22Rv1 (cell line): ENCODE measurements around the gene AUTS2.

ENCODE experiments used
- H3K27ac ChIP-seq: fragments of 450-650 bp; 2 replicates; pipeline ENCODE4 v1.5.1; 2017
- ZFX ChIP-seq: fragments of 450-650 bp; IDR thresholded peaks from 2 replicates; pipeline ENCODE4 v1.6.1; 2017; ENCODE audit warnings: antibody characterized with exemption, borderline replicate concordance
- TF ChIP-seq, protein P1 (sequence below): fragments of 450-650 bp; IDR thresholded peaks from 2 replicates; pipeline ENCODE4 v1.5.1; 2017; ENCODE audit warnings: mild to moderate bottlenecking

AUTS2 gene

DNA sequence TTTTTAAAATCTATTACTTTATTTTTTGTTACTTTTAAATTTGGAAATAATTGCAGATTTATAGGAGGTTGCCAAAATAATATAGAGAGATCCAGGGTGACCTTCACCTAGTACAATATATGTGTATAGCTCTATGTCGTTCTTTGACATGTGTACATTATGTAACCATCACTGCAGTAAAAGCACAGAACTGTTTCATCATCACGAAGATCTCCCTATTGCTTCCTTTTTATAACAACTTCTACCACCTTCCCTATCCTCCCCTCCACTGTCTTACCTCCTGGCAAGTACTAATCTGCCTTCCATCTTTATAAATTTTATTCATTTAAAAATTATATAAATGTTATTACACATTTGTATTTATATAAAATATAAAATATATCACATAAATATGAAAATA is 251.0 kb downstream of the AUTS2 start:
- H3K27ac ChIP-seq: no peak overlapping the region
- TF ChIP-seq, protein P1, sequence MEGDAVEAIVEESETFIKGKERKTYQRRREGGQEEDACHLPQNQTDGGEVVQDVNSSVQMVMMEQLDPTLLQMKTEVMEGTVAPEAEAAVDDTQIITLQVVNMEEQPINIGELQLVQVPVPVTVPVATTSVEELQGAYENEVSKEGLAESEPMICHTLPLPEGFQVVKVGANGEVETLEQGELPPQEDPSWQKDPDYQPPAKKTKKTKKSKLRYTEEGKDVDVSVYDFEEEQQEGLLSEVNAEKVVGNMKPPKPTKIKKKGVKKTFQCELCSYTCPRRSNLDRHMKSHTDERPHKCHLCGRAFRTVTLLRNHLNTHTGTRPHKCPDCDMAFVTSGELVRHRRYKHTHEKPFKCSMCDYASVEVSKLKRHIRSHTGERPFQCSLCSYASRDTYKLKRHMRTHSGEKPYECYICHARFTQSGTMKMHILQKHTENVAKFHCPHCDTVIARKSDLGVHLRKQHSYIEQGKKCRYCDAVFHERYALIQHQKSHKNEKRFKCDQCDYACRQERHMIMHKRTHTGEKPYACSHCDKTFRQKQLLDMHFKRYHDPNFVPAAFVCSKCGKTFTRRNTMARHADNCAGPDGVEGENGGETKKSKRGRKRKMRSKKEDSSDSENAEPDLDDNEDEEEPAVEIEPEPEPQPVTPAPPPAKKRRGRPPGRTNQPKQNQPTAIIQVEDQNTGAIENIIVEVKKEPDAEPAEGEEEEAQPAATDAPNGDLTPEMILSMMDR: no peak
- no peak for TF ChIP-seq ZFX

DNA sequence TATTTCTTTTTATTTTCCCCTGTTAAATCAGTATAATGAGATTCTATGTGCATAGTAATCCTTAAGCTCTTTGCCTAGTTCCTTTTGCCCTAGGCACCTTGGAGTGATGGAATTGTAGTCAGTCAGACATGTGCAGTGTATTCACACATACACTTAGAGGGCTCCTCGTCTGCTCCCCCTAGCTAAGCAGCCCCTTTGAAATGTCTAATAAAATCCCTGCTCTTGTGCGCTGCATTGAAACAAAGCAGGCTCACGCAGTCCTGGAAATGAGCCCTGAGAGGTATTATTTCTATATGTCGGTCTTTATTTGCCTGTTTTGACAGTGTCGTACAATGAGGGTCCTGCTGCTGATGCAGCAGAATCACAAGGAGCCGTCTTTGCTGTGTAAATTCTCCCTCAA is 258.7 kb downstream of the AUTS2 start:
- no peak overlapping the region for H3K27ac ChIP-seq
- TF ChIP-seq, protein P1: no peak
- no peak for TF ChIP-seq ZFX

DNA sequence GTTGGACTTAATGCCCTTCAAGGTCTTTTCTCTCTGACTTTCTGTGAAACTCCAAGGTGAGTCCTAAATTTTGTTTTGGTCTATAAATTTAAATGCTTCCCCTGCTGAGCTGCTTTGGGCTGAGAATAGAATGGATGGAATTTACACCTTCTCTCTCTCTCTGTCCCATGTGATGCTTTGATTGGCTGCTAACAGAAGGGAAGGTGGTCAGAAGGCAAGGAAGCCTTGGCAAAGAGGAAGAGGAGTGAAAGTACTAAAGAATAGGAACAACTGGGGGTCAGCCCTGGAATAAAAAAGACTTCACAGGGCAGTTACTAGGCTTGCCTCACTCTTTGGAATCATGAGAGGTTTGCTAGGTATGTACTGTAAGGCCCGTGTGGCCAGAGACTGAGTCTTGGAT is 260.2 kb downstream of the AUTS2 start:
- no peak for TF ChIP-seq ZFX
- TF ChIP-seq, protein P1: no peak
- no peak overlapping the region for H3K27ac ChIP-seq

DNA sequence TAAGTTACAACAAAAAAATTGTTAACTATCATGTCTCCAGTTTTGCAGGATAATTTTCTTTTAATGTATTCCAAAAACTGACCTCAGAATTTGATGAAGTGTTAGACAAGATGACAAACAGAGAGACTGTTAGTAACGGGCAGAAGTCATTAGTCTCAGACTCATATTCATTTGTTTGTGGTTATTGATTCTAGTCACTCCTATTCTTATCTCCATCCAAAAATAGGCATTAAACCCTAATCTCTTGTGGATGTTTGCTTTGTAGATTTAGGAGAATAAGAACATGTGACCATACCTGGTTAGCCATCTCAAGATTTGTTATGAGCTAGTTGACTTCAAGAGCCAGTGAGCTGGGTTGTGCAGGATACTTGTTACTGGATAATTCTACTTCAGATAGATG is 261.1 kb downstream of the AUTS2 start:
- TF ChIP-seq, protein P1: no peak
- no peak for TF ChIP-seq ZFX
- no peak overlapping the region for H3K27ac ChIP-seq

DNA sequence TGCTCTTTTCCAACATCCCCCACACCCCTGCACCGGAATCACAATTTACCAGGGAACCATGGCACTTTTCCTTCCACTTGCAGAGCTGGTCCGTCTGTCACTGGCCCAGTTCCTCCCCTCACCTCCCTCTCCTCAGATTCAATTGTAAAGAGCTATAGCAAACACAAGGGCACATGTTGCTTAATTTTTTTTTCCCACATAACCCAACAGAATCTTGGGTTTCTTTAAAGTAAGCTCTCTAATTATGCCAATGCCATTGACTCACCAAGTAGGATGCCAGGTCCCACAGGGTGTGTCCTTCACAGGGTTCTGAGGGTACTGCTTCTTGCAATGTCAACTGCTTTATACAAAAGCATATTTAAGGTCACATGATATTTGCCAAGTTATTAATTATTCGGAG is 262.2 kb downstream of the AUTS2 start:
- TF ChIP-seq, protein P1: no peak
- no peak for TF ChIP-seq ZFX
- no peak overlapping the region for H3K27ac ChIP-seq

DNA sequence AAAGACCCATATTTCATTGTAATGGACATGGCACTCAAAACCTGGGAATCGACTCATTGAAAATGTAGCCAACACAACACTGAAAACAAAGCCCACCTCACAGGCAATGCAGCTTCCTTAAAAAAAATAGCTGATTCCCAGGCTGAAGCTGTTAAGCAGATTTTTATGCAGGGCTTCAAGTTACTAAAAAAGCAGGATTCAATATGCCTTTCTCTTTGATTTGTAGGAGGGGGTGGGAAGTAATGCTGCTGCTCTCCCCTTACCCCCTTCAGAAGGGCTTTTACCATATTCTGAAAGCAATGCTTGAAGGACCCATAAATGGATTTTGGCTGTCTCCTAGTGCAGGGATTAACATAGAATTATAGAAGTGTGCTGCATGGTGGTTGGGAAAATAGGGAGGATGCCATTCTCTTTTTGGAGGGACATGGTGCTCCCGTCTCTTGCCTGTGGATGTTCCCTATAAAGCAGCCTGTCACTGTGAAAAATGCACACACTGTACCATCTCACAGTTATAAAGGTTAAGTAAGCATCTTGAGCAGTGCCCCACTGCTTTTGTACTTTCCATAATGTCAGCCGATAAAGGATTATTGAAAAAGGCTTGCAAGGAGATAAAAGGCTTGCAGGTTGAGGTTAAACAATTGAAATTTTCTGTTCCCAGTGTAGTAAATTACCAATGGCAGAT is 262.8 kb downstream of the AUTS2 start:
- H3K27ac ChIP-seq: no peak overlapping the region
- no peak for TF ChIP-seq ZFX

DNA sequence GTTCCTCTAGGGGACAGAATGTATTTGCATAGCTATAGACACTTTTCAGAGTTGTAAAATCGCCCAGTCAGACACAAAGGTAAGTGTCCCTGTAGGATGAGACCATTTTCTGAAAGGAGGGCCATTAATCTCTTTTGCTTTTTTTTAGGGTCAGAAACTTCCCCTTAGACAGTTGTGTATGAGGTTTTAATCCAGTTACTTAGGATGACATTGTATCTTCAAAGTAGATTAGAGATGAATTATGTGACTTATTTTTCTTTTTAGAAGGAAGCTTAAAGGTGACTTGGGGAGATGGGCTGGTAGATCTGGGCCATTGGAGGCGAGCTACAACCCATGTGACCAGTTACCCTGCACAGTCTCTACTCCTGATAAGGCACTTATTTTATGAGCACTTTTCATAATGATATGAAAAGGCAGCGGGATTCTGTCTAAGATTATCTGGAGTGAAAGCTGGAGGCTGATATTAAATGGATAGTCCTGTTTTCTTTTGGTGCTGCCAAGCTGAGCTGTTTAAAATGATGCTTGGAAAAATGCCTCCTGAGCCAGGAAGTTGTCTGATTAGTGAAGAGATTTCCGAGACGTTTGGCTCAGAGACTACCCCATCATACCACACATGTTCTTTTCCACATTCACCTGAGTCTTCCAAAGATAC is 264.3 kb downstream of the AUTS2 start:
- H3K27ac ChIP-seq: no peak overlapping the region
- TF ChIP-seq, protein P1: no peak
- TF ChIP-seq ZFX: no peak

DNA sequence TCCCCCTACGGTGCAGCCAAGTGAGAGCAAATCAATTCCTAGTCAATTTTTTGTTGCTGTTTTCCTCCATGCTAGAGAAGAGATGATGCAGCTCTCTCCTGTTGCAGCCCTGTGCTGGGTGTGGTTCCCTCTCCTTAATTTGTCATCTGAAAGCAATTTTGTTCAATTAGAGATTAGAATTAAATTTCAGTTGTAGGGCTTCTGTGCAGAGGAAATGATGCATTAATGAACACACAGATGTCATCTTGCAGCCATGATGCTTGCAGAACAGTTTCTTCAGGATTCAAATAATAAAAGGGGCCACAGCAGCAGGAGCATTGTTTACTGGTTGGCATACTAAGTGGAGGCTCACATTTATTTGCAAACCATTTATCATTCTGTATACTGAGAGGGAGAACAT is 266.0 kb downstream of the AUTS2 start:
- TF ChIP-seq ZFX: no peak
- TF ChIP-seq, protein P1: no peak
- no peak overlapping the region for H3K27ac ChIP-seq
